ENCODE results near the gene OPCML.

DNA sequence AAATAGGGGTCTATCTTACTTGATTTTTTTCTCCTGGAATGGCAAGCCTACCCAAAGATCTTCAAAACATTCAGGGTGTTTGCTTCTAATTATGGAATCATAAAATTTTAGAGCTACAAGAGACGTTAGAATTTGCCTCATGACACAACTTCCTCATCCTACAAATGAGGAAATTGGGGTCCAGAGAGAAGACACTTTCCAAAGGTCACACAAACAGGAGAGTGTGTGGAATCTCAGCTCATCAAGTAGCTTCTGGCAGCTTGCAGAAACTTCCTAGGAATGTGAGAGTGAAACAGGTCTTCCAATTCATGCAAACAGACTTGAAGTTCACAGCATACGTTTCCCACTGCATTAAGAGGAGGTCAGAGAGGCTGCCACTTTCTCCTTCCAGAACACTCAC is 976.0 kb downstream of the OPCML start:
- TF ChIP-seq, protein P1, sequence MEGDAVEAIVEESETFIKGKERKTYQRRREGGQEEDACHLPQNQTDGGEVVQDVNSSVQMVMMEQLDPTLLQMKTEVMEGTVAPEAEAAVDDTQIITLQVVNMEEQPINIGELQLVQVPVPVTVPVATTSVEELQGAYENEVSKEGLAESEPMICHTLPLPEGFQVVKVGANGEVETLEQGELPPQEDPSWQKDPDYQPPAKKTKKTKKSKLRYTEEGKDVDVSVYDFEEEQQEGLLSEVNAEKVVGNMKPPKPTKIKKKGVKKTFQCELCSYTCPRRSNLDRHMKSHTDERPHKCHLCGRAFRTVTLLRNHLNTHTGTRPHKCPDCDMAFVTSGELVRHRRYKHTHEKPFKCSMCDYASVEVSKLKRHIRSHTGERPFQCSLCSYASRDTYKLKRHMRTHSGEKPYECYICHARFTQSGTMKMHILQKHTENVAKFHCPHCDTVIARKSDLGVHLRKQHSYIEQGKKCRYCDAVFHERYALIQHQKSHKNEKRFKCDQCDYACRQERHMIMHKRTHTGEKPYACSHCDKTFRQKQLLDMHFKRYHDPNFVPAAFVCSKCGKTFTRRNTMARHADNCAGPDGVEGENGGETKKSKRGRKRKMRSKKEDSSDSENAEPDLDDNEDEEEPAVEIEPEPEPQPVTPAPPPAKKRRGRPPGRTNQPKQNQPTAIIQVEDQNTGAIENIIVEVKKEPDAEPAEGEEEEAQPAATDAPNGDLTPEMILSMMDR (conservative IDR thresholded peaks at IDR 0.05 in 1 of 2, IDR thresholded peaks at IDR 0.05 in 1 of 2; ENCODE audit: extremely low read depth in 1 of 2, insufficient read depth in 1 of 2, low read depth in 1 of 2, low read length in 2 of 2): no peak
- no peak for TF ChIP-seq EZH2 (IDR thresholded peaks at IDR 0.05; ENCODE audit: borderline replicate concordance, low read length)

Measured in mammary epithelial cell (primary cell).